Astrocyte of the cerebellum (primary cell): Measurements from ENCODE around the gene OR2T6.
"Not testable (repeated sequence)": the region's sequence is repeated elsewhere in the genome, so short reads cannot be mapped to it uniquely, and the experiment has no call there.

Experiments used
- DNase-seq: peaks from one replicate; pipeline ENCODE4 v3.0.0-alpha.2; 2011; ENCODE audit warnings: low read depth
- H3K4me3 ChIP-seq: 2 replicates; pipeline ENCODE4 v1.5.1; 2011; ENCODE audit warnings: mild to moderate bottlenecking, low read depth, low read length, moderate library complexity
- in situ Hi-C: cut with HindIII; loops from 2 replicates; pipeline ENCODE4 v1.10.0; 2017; ENCODE audit warnings: low sequenced_read_pairs

OR2T6 gene

GRCh38 chr1:248436303-248436702, 60.8 kb downstream of the OR2T6 start:
- in situ Hi-C loops, DNase-seq, H3K4me3 ChIP-seq: not testable (repeated sequence)

DNA sequence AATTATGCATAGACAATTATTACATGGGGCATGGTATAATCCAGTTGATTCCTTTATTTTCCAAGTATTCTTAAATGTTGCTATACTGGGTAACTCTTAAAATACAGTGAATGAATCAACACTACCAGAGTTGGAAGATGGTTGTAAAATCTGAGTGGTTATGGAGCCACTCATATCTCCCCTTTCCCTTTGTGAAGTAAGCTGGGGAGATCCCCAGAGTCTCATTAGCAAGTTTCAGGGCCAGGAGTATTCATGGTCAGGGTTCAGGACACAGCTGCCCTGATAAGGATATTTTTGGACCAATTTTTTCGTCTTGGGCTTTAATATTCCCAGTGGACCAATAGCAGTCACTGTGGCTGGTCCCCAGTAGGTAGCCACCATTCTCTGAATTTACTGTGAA, 63.1 kb downstream of the OR2T6 start:
- in situ Hi-C loops, DNase-seq, H3K4me3 ChIP-seq: not testable (repeated sequence)

DNA sequence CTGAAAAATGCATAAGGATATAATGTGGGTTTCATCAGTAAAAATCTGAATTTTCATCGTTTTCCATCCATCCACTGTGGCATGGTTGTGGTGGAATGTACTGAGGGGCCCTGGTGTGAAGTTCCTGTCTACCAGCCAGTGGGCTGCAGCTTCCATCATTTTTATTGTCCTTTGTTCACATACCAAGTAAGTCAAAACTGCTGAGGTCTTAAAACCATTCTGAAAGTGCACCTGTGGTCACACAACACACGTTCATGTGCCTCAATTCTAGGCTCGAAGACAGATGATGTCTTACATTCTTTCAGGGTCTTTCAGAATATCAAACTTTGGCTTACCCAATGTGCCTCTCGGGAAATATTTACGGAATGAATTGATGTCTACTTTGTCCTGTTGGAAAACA, 63.7 kb downstream of the OR2T6 start:
- in situ Hi-C loops, H3K4me3 ChIP-seq, DNase-seq: not testable (repeated sequence)
